Midbrain (tissue), 1 donor: ENCODE results near the gene IQSEC3.
"Not testable (repeated sequence)": the region's sequence is repeated elsewhere in the genome, so short reads cannot be mapped to it uniquely, and the experiment has no call there.

Source experiments
- DNase-seq: peaks from one replicate; lab custom pipeline; 2025; lab: John Stamatoyannopoulos, UW

The IQSEC3 gene

DNA sequence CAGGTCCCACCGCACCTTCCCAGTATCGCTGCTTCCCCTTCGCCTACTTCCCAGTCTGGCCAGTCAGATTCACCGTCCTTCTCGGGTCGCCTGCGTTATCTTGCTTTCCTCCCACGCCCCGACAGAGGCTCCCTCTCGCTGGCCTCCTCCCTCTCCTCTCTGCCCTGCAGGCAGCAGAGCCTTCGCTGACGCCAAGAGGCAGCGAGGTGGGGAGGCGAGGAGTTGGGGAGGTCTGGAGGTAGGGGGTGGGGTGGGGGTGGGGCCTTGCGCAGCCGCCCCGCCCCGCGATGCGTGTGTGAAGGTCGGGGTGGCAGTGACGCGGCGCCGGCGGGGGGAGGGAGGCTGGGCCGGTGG is at the start of gene IQSEC3:
IQSEC3 (plus strand) TSS at position 340 of the 354 bp plus-strand sequence. CDS start 116 bp downstream, outside the sequence.
- not testable (repeated sequence) for DNase-seq

GRCh38 chr12:17370-18340 is 48.9 kb upstream of the IQSEC3 start:
- DNase-seq, result not testable (repeated sequence)

GRCh38 chr12:18821-19567 is 47.6 kb upstream of the IQSEC3 start:
- DNase-seq, result not testable (repeated sequence)

GRCh38 chr12:19906-20305 is 46.7 kb upstream of the IQSEC3 start:
- not testable (repeated sequence) for DNase-seq

- no peak for DNase-seq
Observed at GRCh38 chr12:20757-21156, 45.8 kb upstream of the IQSEC3 start.

- DNase-seq, result no peak
Observed at GRCh38 chr12:21301-22189, 45.0 kb upstream of the IQSEC3 start.

GRCh38 chr12:22190-22529 is 44.4 kb upstream of the IQSEC3 start:
- no peak for DNase-seq

- DNase-seq, result no peak
Observed at GRCh38 chr12:22530-23201, 43.9 kb upstream of the IQSEC3 start.

GRCh38 chr12:27904-28303 is 38.7 kb upstream of the IQSEC3 start:
- not testable (repeated sequence) for DNase-seq

GRCh38 chr12:38775-39174 is 27.8 kb upstream of the IQSEC3 start:
- not testable (repeated sequence) for DNase-seq

GRCh38 chr12:39555-40265 is 26.9 kb upstream of the IQSEC3 start:
- not testable (repeated sequence) for DNase-seq

GRCh38 chr12:44352-44751 is 22.2 kb upstream of the IQSEC3 start:
- not testable (repeated sequence) for DNase-seq

DNA sequence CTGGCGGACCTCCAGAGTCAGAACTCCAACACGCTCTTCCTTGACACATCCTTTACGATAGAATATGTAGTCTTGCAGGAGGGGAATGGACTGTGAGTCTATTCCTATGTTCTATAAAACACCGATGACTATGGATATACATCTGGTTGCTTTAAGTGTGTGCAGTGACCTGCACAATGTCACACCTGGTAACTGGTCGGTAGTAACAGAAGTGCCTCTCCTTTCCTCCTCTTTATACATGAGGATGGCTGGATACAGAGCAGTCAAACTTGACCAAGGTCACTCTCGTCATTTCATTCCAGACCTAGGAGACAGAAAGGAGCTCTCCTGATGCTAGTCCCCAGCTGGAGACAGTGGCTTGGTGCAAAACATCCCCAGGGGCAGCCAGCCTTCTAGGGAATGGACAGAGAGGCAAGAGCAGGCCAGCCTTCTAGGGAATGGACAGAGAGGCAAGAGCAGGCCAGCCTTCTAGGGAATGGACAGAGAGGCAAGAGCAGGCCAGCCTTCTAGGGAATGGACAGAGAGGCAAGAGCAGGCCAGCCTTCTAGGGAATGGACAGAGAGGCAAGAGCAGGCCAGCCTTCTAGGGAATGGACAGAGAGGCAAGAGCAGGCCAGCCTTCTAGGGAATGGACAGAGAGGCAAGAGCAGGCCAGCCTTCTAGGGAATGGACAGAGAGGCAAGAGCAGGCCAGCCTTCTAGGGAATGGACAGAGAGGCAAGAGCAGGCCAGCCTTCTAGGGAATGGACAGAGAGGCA is 21.2 kb upstream of the IQSEC3 start:
- not testable (repeated sequence) for DNase-seq

DNA sequence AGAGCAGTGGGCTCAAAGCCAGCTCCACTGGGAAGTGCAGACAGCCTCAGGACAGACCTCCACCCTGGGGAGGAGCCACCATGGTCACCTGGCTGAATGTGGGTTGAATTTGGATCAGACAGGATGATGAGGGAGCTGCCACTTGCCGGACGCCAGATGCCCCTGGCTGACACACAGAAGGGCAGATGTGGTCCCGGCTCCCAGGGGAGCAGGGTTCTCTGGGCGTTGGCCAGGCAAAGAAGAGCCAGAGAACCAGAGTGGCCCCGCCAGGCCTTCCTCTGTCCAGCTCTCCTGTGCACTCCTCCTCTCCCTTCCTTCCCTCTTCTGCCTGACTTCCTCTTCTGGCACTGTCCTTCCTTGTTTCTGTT is 20.6 kb upstream of the IQSEC3 start:
- DNase-seq, result not testable (repeated sequence)

GRCh38 chr12:46542-46941 is 20.0 kb upstream of the IQSEC3 start:
- not testable (repeated sequence) for DNase-seq

DNA sequence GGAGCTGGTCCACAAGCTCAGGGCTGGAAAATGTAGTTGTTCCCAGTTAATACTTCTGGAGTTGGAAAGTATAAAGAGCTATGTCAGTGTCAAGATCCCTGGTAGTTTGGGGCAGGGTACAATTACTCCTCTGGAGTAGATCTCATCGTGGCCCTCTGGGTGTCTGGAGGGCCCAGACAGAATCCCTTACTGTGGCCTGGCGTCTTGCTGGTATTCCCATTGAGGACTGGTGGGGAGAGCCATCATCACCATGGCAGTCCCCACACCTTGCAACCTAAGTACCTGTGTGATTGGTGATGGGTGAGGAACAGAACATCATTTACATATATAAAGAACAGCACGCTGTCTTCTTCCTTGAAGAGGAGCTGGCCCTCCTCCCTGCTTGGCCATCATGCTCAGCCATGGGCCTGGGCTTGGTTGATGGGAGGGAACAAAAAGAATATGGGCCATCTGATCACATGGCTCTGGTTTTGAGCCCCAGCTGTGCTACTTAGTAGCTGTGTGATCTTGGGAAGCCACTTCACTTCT is 18.8 kb upstream of the IQSEC3 start:
- not testable (repeated sequence) for DNase-seq

- DNase-seq, result not testable (repeated sequence)
Observed at GRCh38 chr12:49149-49548, 17.4 kb upstream of the IQSEC3 start.

DNA sequence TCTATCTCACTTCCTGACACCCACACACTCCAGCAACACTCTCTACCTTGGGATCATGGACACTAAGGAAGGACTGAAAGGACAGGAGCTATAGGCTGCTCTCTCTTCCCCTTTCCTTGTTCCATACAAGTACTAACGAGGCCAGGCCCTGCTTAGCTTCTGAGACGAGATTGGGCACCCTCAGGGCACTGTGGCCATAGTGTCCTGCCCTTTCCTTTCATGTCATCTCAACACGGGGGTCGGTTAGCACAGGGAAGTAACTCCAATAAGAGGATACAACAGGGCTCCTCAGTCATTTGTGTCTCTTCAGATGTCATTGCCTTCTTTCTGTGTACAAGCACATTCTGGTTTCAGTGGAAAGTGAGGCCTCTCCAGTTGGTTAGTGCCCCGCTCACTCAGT is 15.5 kb upstream of the IQSEC3 start:
- DNase-seq, result not testable (repeated sequence)

- DNase-seq, result not testable (repeated sequence)
Observed at GRCh38 chr12:51962-52361, 14.6 kb upstream of the IQSEC3 start.
